ENCODE measurements around the gene COL16A1.

COL16A1 gene

DNA sequence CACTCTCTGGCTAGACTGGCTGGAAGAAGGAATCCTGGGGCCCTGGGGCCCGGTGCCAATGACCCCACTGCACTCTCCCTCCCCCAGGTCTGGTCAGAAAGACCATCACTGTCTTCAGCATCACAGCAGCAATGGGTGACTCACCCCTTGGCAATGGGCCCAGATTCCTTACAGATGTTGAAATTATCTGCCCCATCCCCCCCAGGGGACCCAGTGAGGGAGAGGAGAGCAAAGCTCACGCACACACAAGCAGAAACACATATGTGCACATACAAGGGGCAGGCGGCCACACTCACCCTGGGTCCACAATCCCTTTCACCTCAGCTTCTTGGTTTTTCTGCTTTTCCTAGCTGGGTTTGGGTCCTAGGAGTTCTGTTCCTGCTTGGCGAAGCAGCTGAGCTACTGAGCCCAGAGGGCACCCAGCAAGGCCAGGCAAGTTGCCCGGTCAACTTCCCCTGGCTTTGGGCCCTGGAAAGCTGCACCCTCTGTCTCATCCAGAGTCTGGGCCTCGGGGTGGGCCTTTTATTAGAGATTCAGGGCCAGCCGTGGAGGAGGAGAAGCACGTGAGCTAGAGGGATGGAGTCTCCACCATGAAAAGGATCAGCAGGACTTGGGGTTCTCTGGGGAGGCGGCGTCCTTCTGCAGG lies 2.6 kb downstream of the COL16A1 start:
- TF ChIP-seq, protein P1, sequence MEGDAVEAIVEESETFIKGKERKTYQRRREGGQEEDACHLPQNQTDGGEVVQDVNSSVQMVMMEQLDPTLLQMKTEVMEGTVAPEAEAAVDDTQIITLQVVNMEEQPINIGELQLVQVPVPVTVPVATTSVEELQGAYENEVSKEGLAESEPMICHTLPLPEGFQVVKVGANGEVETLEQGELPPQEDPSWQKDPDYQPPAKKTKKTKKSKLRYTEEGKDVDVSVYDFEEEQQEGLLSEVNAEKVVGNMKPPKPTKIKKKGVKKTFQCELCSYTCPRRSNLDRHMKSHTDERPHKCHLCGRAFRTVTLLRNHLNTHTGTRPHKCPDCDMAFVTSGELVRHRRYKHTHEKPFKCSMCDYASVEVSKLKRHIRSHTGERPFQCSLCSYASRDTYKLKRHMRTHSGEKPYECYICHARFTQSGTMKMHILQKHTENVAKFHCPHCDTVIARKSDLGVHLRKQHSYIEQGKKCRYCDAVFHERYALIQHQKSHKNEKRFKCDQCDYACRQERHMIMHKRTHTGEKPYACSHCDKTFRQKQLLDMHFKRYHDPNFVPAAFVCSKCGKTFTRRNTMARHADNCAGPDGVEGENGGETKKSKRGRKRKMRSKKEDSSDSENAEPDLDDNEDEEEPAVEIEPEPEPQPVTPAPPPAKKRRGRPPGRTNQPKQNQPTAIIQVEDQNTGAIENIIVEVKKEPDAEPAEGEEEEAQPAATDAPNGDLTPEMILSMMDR (IDR thresholded peaks at IDR 0.05; ENCODE audit: insufficient read depth, low read depth, low read length, missing control alignments), result no peak
- no peak overlapping the region for H3K4me3 ChIP-seq (ENCODE audit: low read depth, low read length)
- DNase-seq (ENCODE audit: low read depth), result peak; percentile 39

DNA sequence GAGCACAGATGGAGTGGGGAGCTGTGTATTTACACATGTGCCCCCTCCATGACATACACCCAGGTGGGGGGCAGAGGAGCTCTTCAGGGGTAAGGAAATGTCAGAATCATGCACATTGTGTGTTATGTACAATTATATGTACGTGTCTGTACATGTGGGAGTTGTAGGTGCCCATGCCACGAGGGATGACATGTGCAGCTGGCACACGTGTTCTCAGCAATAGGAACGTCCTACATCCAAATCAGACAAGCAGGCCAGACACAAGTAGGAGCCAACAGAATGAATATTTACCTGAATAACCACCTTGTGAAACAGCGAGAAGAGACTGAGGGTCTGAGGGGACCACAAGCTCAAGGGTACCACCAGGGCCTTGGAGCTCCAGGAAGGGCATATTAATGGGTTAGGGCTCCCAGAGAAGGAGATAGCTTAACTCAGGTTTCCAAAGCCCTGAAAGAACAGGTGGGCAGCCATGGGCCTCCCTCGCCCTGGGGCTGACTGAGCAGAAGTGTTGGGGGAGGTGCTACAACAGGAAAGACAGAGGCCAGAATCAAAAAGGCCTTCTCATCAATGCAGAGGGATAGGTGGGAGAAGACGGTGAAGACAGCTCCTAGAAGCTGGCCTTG lies 3.2 kb downstream of the COL16A1 start:
- TF ChIP-seq, protein P1 (IDR thresholded peaks at IDR 0.05; ENCODE audit: insufficient read depth, low read depth, low read length, missing control alignments), result no peak
- no peak for DNase-seq (ENCODE audit: low read depth)
- no peak overlapping the region for H3K4me3 ChIP-seq (ENCODE audit: low read depth, low read length)

DNA sequence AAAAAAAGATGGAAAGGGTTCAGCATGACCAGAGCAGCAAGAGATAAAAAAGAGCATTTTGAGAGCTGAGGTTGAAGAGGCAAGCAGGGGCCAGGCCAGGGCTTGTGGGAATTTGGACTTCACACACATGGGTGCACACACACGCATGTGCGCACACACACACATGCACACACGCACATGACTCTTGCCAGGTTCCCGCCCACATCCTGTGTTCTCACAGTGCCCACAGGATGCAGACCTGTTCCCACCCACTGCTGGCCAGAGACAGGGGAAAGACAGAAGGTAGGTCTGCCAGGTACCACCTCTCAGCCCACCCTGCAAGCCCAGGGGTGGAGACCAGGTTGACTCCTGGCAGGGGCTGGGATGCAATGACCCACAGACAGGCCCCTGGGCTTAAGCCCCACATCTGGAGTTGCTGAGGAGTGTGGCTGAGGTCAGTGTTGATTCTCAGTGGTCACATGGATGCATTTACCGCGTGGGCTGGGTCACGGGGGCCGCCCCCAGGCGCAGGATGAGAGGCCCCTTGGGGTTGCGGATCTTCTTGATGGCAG lies 4.4 kb downstream of the COL16A1 start:
- peak; percentile 85 for DNase-seq (ENCODE audit: low read depth)
- TF ChIP-seq, protein P1 (IDR thresholded peaks at IDR 0.05; ENCODE audit: insufficient read depth, low read depth, low read length, missing control alignments), result no peak
- no peak overlapping the region for H3K4me3 ChIP-seq (ENCODE audit: low read depth, low read length)

DNA sequence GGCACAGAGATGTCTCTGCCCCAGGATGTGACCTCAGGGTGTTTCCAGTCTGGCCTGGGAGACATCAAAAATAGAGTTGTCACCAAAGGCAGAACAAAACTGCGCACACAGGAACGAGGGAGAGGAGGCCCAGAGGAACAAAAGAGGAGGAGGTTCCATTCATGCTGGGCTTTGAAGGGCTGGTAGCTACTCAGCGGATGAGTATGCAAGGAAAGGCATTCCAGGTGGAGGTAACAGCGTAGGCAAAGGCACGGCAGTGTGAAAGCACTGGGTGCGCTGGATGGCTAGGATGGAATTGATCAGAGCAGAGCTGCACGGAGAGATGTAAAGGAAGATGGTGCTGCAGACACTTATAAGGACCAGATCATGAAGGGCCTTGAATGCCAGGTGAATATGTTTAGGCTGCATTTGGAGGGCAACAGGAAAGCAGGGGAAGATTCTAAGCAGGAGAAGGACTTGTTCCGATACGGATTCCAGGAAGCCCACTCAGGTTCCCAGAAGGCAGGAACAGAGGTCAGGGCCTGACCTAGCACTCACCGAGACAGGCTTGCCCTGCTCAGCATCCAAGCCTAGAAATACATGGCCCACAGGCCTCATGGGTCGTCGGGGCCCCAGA lies 6.3 kb downstream of the COL16A1 start:
- TF ChIP-seq, protein P1 (IDR thresholded peaks at IDR 0.05; ENCODE audit: insufficient read depth, low read depth, low read length, missing control alignments), result no peak
- no peak overlapping the region for H3K4me3 ChIP-seq (ENCODE audit: low read depth, low read length)
- no peak for DNase-seq (ENCODE audit: low read depth)

DNA sequence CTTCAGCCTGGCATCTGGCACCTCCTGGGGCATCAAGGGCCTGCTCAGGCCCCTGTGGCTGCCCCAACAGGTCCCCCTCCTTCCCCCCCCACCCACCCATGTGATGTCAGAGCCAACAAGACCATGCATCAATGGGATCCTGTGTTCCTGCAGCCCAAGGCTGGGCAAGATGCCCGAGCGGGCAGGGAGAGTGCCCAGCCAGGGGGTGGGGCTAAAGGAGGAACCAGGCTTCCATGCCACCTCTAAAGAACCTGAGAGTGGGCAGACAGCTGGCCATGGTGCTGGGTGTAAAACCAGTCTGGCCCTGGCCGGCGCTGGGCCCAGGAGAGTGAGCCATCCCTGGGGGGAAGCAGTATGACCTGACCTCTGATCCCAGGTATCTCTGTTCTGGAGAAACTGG lies 7.6 kb downstream of the COL16A1 start:
- H3K4me3 ChIP-seq (ENCODE audit: low read depth, low read length), result no peak overlapping the region
- TF ChIP-seq, protein P1 (IDR thresholded peaks at IDR 0.05; ENCODE audit: insufficient read depth, low read depth, low read length, missing control alignments), result no peak
- DNase-seq (ENCODE audit: low read depth), result no peak

DNA sequence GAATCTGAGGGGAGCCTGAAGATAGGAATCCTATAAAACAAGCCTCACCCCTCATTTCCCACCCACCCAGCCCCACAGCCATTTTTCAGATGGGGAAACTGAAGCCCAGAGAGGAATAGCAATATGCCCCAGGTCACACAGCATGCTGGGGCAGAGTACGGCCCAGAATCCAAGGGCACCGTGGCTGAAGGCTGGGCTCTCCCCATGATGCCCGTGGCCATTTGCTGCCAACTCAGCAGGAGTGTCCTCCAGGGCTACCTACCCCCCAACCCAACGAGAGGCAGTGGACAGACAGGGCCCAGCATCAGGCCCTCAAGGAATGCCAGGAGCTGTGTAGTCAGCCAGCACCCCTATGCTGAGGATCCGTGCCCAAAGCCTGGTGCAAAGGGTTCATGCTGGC lies 8.5 kb downstream of the COL16A1 start:
- H3K4me3 ChIP-seq (ENCODE audit: low read depth, low read length), result no peak overlapping the region
- DNase-seq (ENCODE audit: low read depth), result no peak
- TF ChIP-seq, protein P1 (IDR thresholded peaks at IDR 0.05; ENCODE audit: insufficient read depth, low read depth, low read length, missing control alignments), result no peak
